ENCODE data around the gene HSP90AB1. TPM values are rescaled to one million over a fixed set of nuclear protein-coding genes. Genes with fewer than 3 reads are reported as not detected.

HSP90AB1 gene
- total and polyA plus RNA-seq, 9 of the 15 experiments (the other 6 are each of a cell fraction or from before 2014, with no cell fraction given): 1,780 to 3,358 (median 2,262) TPM

- TF ChIP-seq THAP12 (CRISPR knock-in tag; IDR thresholded peaks at IDR 0.05) (0 out of 2 replicates have a peak, but pooled peaks have one; percentile 11), TAF9B (IDR thresholded peaks at IDR 0.05; ENCODE audit: partially characterized antibody) (peak; percentile 35), GATAD2A (IDR thresholded peaks at IDR 0.05) (peak; percentile 73)
Measured at GRCh38 chr6:44201638-44202303, 45.1 kb upstream of the HSP90AB1 start (continued).

GRCh38 chr6:44202332-44202971 is 44.4 kb upstream of the HSP90AB1 start:
- TF ChIP-seq E2F5 (CRISPR knock-in tag; IDR thresholded peaks at IDR 0.05): no peak
- BruUV-seq (replicated peaks): no TSS peak
- Histone ChIP-seq H2AFZ (ENCODE audit: low read depth, low read length) (peak overlapping the region; percentile 91), H3K4me2 (ENCODE audit: insufficient read depth, low read length) (0 out of 2 replicates have a peak overlapping the region, but pooled peaks have one; percentile 54), H4K20me1 (replicated peaks; ENCODE audit: control insufficient read depth, insufficient read depth, low read length) (no peaks in the 10 kb centered on the region), H3K9me1 (ENCODE audit: control insufficient read depth, insufficient read depth, low read length) (no peaks in the 10 kb centered on the region), H3K4me3 (no peak overlapping the region), H3K27me3 (ENCODE audit: control insufficient read depth in 2 of 2, insufficient read depth in 2 of 2, low read length in 2 of 2) (no peaks in the 10 kb centered on the region), H3K79me2 (ENCODE audit: control insufficient read depth, insufficient read depth, low read length) (no peaks in the 10 kb centered on the region), H3K9ac (ENCODE audit: insufficient read depth in 1 of 2, low read depth in 2 of 2, low read length in 2 of 2) (peak overlapping the region; percentile 46 to 82; a peak in 2 of 4 replicates), H3K36me3 (ENCODE audit: control insufficient read depth, insufficient read depth, low read length) (no peaks in the 10 kb centered on the region), H3K27ac (ENCODE audit: extremely low read depth, low read depth, low read length) (no peak overlapping the region), H3K9me3 (replicated peaks; ENCODE audit: control insufficient read depth, insufficient read depth, low read depth, low read length) (no peaks in the 10 kb centered on the region), H3K4me1 (replicated peaks in 1 of 2; ENCODE audit: control insufficient read depth in 2 of 2, insufficient read depth in 2 of 2, low read length in 2 of 2) (peaks cover 34 to 47% of the 10 kb centered on the region in 2 experiments)
- no peak for DNase-seq (ENCODE audit: extremely low read depth in 1 of 4, low spot score in 3 of 4)
- ChIA-PET CTCF (ENCODE audit: low intra/inter-chr PET ratio) (no interaction called here), POLR2A (interaction anchor here (0.9 to 3.0 kb wide), 6 partner anchors 10 to 52 kb away, joined by 3 to 23 read pairs (median 10); partner anchors contain the start of gene HSP90AB1)
- intact Hi-C loops (cut with micrococcal nuclease) (no loop called here), in situ Hi-C loops (cut with MboI) (no loop called here)
- 90% methylated on average over 4 of the region's 4 CpGs for WGBS (ENCODE audit: insufficient coverage, low coverage, missing lambda C conversion rate)
- no peak for FAIRE-seq
- no peak for ATAC-seq

Measured in K562 (cell line).